Caco-2 (cell line): ENCODE data around the gene COX7A2. TPM values are rescaled to one million over a fixed set of nuclear protein-coding genes. Genes with fewer than 3 reads are reported as not detected.

Source experiments
- BruUV-seq: library from RNA; stranded (reverse); fragments of 400-500 nt; replicated peaks from 2 replicates; lab custom pipeline; 2021; lab: Mats Ljungman, UMichigan
- CTCF ChIA-PET: fragments of 300-600 bp; sonication (Branson Sonifier 250); formaldehyde crosslinking; loops from one replicate; lab custom pipeline; 2022; ENCODE audit warnings: antibody characterized with exemption; lab: Charles Lee
- POLR2A ChIA-PET: fragments of 300-600 bp; sonication (Branson Sonifier 250); formaldehyde crosslinking; loops from one replicate; lab custom pipeline; 2022; ENCODE audit warnings: antibody characterized with exemption; lab: Charles Lee
- DNase-seq, 2 experiments: peaks; one replicate each; pipeline versions ENCODE4 v3.0.0 to v3.0.0-alpha.2; 2020 to 2022
- H3K27me3 ChIP-seq: replicated peaks from 2 replicates; pipeline ENCODE4 v1.6.0; 2011; ENCODE audit warnings: low read length; ENCODE audit not compliant: control insufficient read depth, insufficient read depth
- H3K36me3 ChIP-seq: 2 replicates; pipeline ENCODE4 v1.5.1; 2011; ENCODE audit warnings: low read length; ENCODE audit not compliant: control insufficient read depth, insufficient read depth
- H3K4me1 ChIP-seq: fragments of 250-450 bp; sonication (Bioruptor Pico); 2 replicates; pipeline ENCODE4 v1.5.1; 2020; ENCODE audit warnings: mild to moderate bottlenecking
- H3K4me3 ChIP-seq: 2 replicates; pipeline ENCODE4 v1.5.1; 2011; ENCODE audit warnings: low read depth, mild to moderate bottlenecking, control low read depth, low read length
- H3K9me3 ChIP-seq: fragments of 250-450 bp; sonication (Bioruptor Pico); 2 replicates; pipeline ENCODE4 v1.5.1; 2020; ENCODE audit warnings: mild to moderate bottlenecking, moderate library complexity
- H3K27ac Mint-ChIP-seq: one replicate; pipeline ENCODE4 v1.8.0; 2022; ENCODE audit warnings: mixed read lengths; ENCODE audit not compliant: unreplicated experiment
- H3K27me3 Mint-ChIP-seq: one replicate; pipeline ENCODE4 v1.8.0; 2022; ENCODE audit warnings: mixed read lengths; ENCODE audit not compliant: insufficient read depth, unreplicated experiment
- H3K36me3 Mint-ChIP-seq: one replicate; pipeline ENCODE4 v1.8.0; 2022; ENCODE audit warnings: mild to moderate bottlenecking, mixed read lengths; ENCODE audit not compliant: insufficient read depth, unreplicated experiment
- H3K4me1 Mint-ChIP-seq: one replicate; pipeline ENCODE4 v1.8.0; 2022; ENCODE audit warnings: low read depth, mixed read lengths; ENCODE audit not compliant: unreplicated experiment
- H3K4me3 Mint-ChIP-seq: one replicate; pipeline ENCODE4 v1.8.0; 2022; ENCODE audit warnings: mild to moderate bottlenecking, moderate library complexity, mixed read lengths; ENCODE audit not compliant: unreplicated experiment
- H3K9me3 Mint-ChIP-seq: one replicate; pipeline ENCODE4 v1.8.0; 2022; ENCODE audit warnings: mixed read lengths; ENCODE audit not compliant: unreplicated experiment
- CTCF ChIP-seq, 2 experiments: fragments of 200-600 bp in 1 of 2; IDR thresholded peaks; 1 replicate in 1 of 2; 2 replicates in 1 of 2; pipeline versions ENCODE4 v1.5.1 to v1.8.0; 2011 to 2022; ENCODE audit warnings: antibody characterized with exemption in 1 of 2, control low read depth in 1 of 2, inconsistent platforms in 1 of 2, low read depth in 1 of 2, low read length in 1 of 2, mild to moderate bottlenecking in 1 of 2, moderate library complexity in 1 of 2; ENCODE audit not compliant: insufficient read depth in 1 of 2, severe bottlenecking in 1 of 2, unreplicated experiment in 1 of 2
- intact Hi-C: fragments of 100-400 bp; cut with micrococcal nuclease; formaldehyde crosslinking; loops from one replicate; pipeline ENCODE4 v1.10.0; 2022; ENCODE audit not compliant: unreplicated experiment
- total RNA-seq: library from RNA; stranded (reverse); gene quantifications from 2 replicates; pipeline ENCODE4 v1.2.3, GENCODE V29; 2022

Gene COX7A2
- total RNA-seq, 1 experiment from 2014 or later, result 381 TPM

- no peak for DNase-seq
- no peaks in the 10 kb centered on the region for H3K27me3 ChIP-seq
- Mint-ChIP-seq H3K9me3 (no peaks in the 10 kb centered on the region), H3K4me3 (peak overlapping the region; percentile 68), H3K27ac (peak overlapping the region; percentile 26), H3K36me3 (peaks cover 6% of the 10 kb centered on the region), H3K4me1 (peaks cover 16% of the 10 kb centered on the region), H3K27me3 (no peaks in the 10 kb centered on the region)
- no TSS peak for BruUV-seq
- ChIA-PET POLR2A (interaction anchor here (0.6 kb wide), 1 partner anchor 1379 kb away, joined by 3 read pairs; no protein-coding TSS in a partner anchor), CTCF (no interaction called here)
- peaks cover 10% of the 10 kb centered on the region for H3K4me1 ChIP-seq
- no peaks in the 10 kb centered on the region for H3K9me3 ChIP-seq
- peak overlapping the region; percentile 18 for H3K4me3 ChIP-seq
- no peak for TF ChIP-seq CTCF (IDR thresholded peaks at IDR 0.05; ENCODE audit: insufficient read depth in 1 of 2, low read depth in 1 of 2, low read length in 1 of 2, severe bottlenecking in 1 of 2, unreplicated experiment in 1 of 2)
- H3K36me3 ChIP-seq, result no peaks in the 10 kb centered on the region
- intact Hi-C loops, result loop anchor here (10.0 kb wide), 1 partner anchor 127 kb away; no protein-coding TSS in a partner anchor
Measured at GRCh38 chr6:75201901-75202672, 41.5 kb downstream of the COX7A2 start.

GRCh38 chr6:75201021-75201420 is 42.6 kb downstream of the COX7A2 start:
- ChIA-PET CTCF (no interaction called here), POLR2A (no interaction called here)
- intact Hi-C loops, result loop anchor here (10.0 kb wide), 1 partner anchor 126 kb away; no protein-coding TSS in a partner anchor
- no peaks in the 10 kb centered on the region for H3K27me3 Mint-ChIP-seq
- peaks cover 10% of the 10 kb centered on the region for H3K4me1 ChIP-seq
- H3K36me3 ChIP-seq, result no peaks in the 10 kb centered on the region
- peaks cover 6% of the 10 kb centered on the region for H3K36me3 Mint-ChIP-seq
- no peak for TF ChIP-seq CTCF (IDR thresholded peaks at IDR 0.05; ENCODE audit: insufficient read depth in 1 of 2, low read depth in 1 of 2, low read length in 1 of 2, severe bottlenecking in 1 of 2, unreplicated experiment in 1 of 2)
- DNase-seq, result no peak
- H3K4me3 Mint-ChIP-seq, result no peak overlapping the region
- H3K4me1 Mint-ChIP-seq, result peaks cover 16% of the 10 kb centered on the region
- H3K9me3 Mint-ChIP-seq, result no peaks in the 10 kb centered on the region
- H3K27me3 ChIP-seq, result no peaks in the 10 kb centered on the region
- no TSS peak for BruUV-seq
- no peak overlapping the region for H3K27ac Mint-ChIP-seq
- no peaks in the 10 kb centered on the region for H3K9me3 ChIP-seq
- no peak overlapping the region for H3K4me3 ChIP-seq

- no peaks in the 10 kb centered on the region for H3K9me3 Mint-ChIP-seq
- no peak overlapping the region for H3K4me3 ChIP-seq
Measured at GRCh38 chr6:75199889-75200288, 43.7 kb downstream of the COX7A2 start.

More at GRCh38 chr6:75199889-75200288, 43.7 kb downstream of the COX7A2 start:
- Mint-ChIP-seq H3K36me3 (no peaks in the 10 kb centered on the region), H3K4me3 (no peak overlapping the region), H3K27ac (no peak overlapping the region), H3K27me3 (no peaks in the 10 kb centered on the region), H3K4me1 (peaks cover 16% of the 10 kb centered on the region)
- ChIA-PET CTCF (no interaction called here), POLR2A (no interaction called here)
- Histone ChIP-seq H3K36me3 (no peaks in the 10 kb centered on the region), H3K27me3 (no peaks in the 10 kb centered on the region), H3K4me1 (peaks cover 10% of the 10 kb centered on the region), H3K9me3 (no peaks in the 10 kb centered on the region)
- DNase-seq, result no peak
- no peak for TF ChIP-seq CTCF (IDR thresholded peaks at IDR 0.05; ENCODE audit: insufficient read depth in 1 of 2, low read depth in 1 of 2, low read length in 1 of 2, severe bottlenecking in 1 of 2, unreplicated experiment in 1 of 2)
- intact Hi-C loops, result loop anchor here (10.0 kb wide), 1 partner anchor 125 kb away; no protein-coding TSS in a partner anchor
- BruUV-seq, result no TSS peak
